ENCODE results near the gene KRT78.

KRT78 gene

GRCh38 chr12:52837781-52838608 is 10.8 kb downstream of the KRT78 start:
- H3K9me3 ChIP-seq: no peaks in the 10 kb centered on the region
- no peak for TF ChIP-seq CTCF (IDR thresholded peaks at IDR 0.05; ENCODE audit: low read depth, low read length)
- H3K27me3 ChIP-seq: peaks cover 46% of the 10 kb centered on the region
- H3K4me3 ChIP-seq (ENCODE audit: low read depth, low read length): no peak overlapping the region
- no peaks in the 10 kb centered on the region for H3K4me1 ChIP-seq
- no peak for DNase-seq
- H3K36me3 ChIP-seq: no peaks in the 10 kb centered on the region

- no peak for TF ChIP-seq CTCF (IDR thresholded peaks at IDR 0.05; ENCODE audit: low read depth, low read length)
- Histone ChIP-seq H3K4me3 (ENCODE audit: low read depth, low read length) (no peak overlapping the region), H3K4me1 (no peaks in the 10 kb centered on the region), H3K36me3 (no peaks in the 10 kb centered on the region), H3K27me3 (peaks cover 44% of the 10 kb centered on the region), H3K9me3 (no peaks in the 10 kb centered on the region)
- DNase-seq: no peak
These were observed 11.4 kb downstream of the KRT78 start for GRCh38 chr12:52837413-52837741.

DNA sequence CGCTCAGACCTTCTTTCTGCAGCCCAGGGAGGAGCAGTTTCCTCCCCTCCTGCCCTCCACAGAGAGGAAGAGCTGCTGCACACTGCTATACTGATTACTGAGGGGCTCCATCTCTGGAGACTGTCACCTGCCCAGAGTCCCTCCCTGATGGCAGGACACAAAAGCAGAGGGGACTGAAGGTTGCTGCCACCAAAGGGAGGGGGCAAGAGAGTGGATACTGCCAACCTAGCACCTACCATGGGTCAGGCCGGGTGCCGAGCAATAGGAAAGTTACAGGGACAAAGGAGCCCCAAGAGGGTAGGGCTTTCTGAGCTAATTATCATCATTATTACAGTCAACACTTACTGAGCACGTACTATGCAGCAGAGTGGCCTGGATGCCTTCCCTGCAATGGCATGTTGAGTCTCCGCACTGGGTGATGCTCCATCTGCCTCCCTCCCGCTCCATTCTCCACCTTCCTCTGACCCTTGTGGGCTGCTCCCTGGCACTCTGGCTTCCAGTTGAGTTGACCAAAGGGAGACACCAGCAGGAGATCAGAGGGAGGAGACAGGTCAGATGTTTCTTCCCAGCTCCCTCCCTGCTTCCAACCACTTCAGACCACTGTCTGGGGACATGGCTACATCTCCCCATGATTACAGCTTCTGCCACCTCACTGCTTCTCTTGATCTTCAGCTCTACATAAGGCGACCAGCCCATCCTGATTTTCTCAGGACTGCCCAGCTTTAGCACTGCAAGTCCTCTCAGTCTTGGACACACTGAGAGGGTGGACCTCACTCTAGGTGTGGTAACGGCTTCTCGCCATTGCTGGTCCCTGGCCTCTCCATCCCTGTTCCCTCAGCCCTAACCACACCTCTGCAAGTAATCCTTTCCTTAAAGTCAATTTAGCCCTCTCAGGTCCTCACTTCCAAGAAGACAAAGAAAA is 12.0 kb downstream of the KRT78 start:
- no peak for TF ChIP-seq CTCF (IDR thresholded peaks at IDR 0.05; ENCODE audit: low read depth, low read length)
- H3K4me3 ChIP-seq (ENCODE audit: low read depth, low read length): no peak overlapping the region
- DNase-seq: no peak
- no peaks in the 10 kb centered on the region for H3K36me3 ChIP-seq
- H3K9me3 ChIP-seq: no peaks in the 10 kb centered on the region
- H3K27me3 ChIP-seq: peaks cover 38% of the 10 kb centered on the region
- H3K4me1 ChIP-seq: no peaks in the 10 kb centered on the region

- no peaks in the 10 kb centered on the region for H3K4me1 ChIP-seq
- H3K36me3 ChIP-seq: no peaks in the 10 kb centered on the region
- H3K27me3 ChIP-seq: peaks cover 41% of the 10 kb centered on the region
- H3K9me3 ChIP-seq: no peaks in the 10 kb centered on the region
- no peak for TF ChIP-seq CTCF (IDR thresholded peaks at IDR 0.05; ENCODE audit: low read depth, low read length)
- H3K4me3 ChIP-seq (ENCODE audit: low read depth, low read length): no peak overlapping the region
- no peak for DNase-seq
These were observed 12.7 kb downstream of the KRT78 start for GRCh38 chr12:52836042-52836466.

DNA sequence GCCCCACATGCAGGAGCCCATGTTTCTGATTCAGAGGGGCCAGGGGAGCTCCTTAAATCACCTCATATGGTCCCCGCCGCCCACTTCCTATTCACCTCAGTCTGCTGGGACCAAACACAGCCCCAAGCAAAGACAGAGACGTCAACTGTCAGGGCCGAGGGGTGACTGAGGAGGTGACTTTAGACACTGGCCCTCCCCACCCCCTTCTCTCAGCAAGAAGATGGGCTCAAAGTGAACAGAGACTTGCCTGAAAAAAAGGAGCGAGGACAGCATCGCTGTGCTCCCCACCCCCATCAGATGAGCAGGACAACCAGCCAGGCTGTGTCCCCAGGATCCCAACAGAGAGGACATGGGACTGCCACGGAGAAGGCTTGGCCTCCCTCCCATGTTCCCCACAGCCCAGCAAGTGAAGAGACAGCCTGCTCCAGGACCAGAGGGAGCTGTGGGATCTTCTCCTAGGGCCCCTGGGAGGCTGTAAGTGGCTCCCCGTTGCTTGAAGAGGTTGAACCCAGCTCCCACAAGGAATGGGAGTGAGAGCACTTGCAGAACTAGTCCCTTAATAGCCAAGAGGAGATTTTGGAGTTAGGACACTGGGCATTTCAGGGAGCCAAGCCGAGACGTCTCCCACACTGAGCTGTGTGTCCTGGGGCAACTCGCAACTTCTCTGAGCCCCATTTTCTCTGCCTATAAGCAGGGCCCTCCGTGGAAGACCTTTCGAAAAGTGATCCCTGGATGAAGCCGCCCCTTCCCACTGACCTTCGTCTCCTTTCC is 13.3 kb downstream of the KRT78 start:
- no peak for DNase-seq
- no peak for TF ChIP-seq CTCF (IDR thresholded peaks at IDR 0.05; ENCODE audit: low read depth, low read length)
- no peaks in the 10 kb centered on the region for H3K36me3 ChIP-seq
- peaks cover 41% of the 10 kb centered on the region for H3K27me3 ChIP-seq
- H3K4me3 ChIP-seq (ENCODE audit: low read depth, low read length): no peak overlapping the region
- no peaks in the 10 kb centered on the region for H3K9me3 ChIP-seq
- no peaks in the 10 kb centered on the region for H3K4me1 ChIP-seq
